GM12878 (cell line): Measurements from ENCODE around the gene HSBP1L1. TPM values are rescaled to one million over a fixed set of nuclear protein-coding genes. Genes with fewer than 3 reads are reported as not detected.
A peak's percentile ranks its signal among the peaks of the same experiment; 100 is the strongest.

Experiments used
- ATAC-seq: fragments of 200-7000 bp; cut with Tn5 transposase; 3 replicates; pipeline ENCODE4 v1.9.1; 2020; ENCODE audit warnings: mild to moderate bottlenecking, moderate library complexity
- BruUV-seq: library from RNA; stranded (reverse); fragments of 400-500 nt; replicated peaks from 2 replicates; lab custom pipeline; 2021; lab: Mats Ljungman, UMichigan
- CTCF ChIA-PET: fragments of 300-600 bp; sonication (Branson Sonifier 250); formaldehyde crosslinking; extraction: SDS; loops from one replicate; lab custom pipeline; 2021; ENCODE audit warnings: inconsistent platforms; lab: Yijun Ruan, JAX
- POLR2A ChIA-PET: fragments of 350-600 bp; formaldehyde crosslinking; extraction: SDS; loops from one replicate; lab custom pipeline; 2021; ENCODE audit warnings: inconsistent platforms; lab: Charles Lee
- RAD21 ChIA-PET: fragments of 300-600 bp; sonication (Branson Sonifier 250); formaldehyde crosslinking; loops from one replicate; lab custom pipeline; 2023; ENCODE audit warnings: antibody characterized with exemption; ENCODE audit not compliant: unreplicated experiment; lab: Charles Lee
- SMC1A ChIA-PET: fragments of 300-600 bp; sonication (Branson Sonifier 250); formaldehyde crosslinking; loops from one replicate; lab custom pipeline; 2023; ENCODE audit not compliant: unreplicated experiment, uncharacterized antibody; lab: Charles Lee
- DNase-seq: peaks from one replicate; pipeline ENCODE4 v3.0.0-alpha.2; 2011; ENCODE audit warnings: low read depth, low spot score
- FAIRE-seq: peaks from 3 replicates; lab custom pipeline; 2011; peaks lifted over from hg19 to GRCh38; lab: Jason Lieb, UNC
- H2AFZ ChIP-seq: 2 replicates; pipeline ENCODE4 v1.6.0; 2011; ENCODE audit warnings: low read depth, low read length, control low read depth; ENCODE audit not compliant: control insufficient read depth
- H3K27ac ChIP-seq: 2 replicates; pipeline ENCODE4 v1.5.1; 2011; ENCODE audit warnings: control low read depth; ENCODE audit not compliant: control insufficient read depth, insufficient read depth
- H3K27me3 ChIP-seq, 2 experiments: replicated peaks in 1 of 2; 2 replicates each; pipeline versions ENCODE4 v1.6.0 to v1.6.1; 2011; ENCODE audit warnings: low read length in 1 of 2; ENCODE audit not compliant: control insufficient read depth in 2 of 2, insufficient read depth in 2 of 2
- H3K36me3 ChIP-seq, 2 experiments: 2 replicates each; pipeline ENCODE4 v1.5.1; 2011; ENCODE audit warnings: low read length in 1 of 2; ENCODE audit not compliant: control insufficient read depth in 2 of 2, insufficient read depth in 2 of 2
- H3K4me1 ChIP-seq: 2 replicates; pipeline ENCODE4 v1.6.1; 2011; ENCODE audit warnings: mild to moderate bottlenecking, low read length, moderate library complexity, mixed read lengths; ENCODE audit not compliant: control insufficient read depth, insufficient read depth
- H3K4me2 ChIP-seq: 2 replicates; pipeline ENCODE4 v1.6.0; 2011; ENCODE audit warnings: control low read depth; ENCODE audit not compliant: control insufficient read depth, insufficient read depth
- H3K4me3 ChIP-seq: fragments of 200-600 bp; sonication (generic); 2 replicates; pipeline ENCODE4 v1.5.1; 2016
- H3K79me2 ChIP-seq: 2 replicates; pipeline ENCODE4 v1.6.0; 2011; ENCODE audit warnings: low read length; ENCODE audit not compliant: control insufficient read depth, insufficient read depth
- H3K9ac ChIP-seq: 2 replicates; pipeline ENCODE4 v1.8.0; 2011; ENCODE audit warnings: low read length, control low read depth, mixed read lengths; ENCODE audit not compliant: control insufficient read depth, insufficient read depth
- H3K9me3 ChIP-seq: replicated peaks from 3 replicates; pipeline ENCODE4 v1.5.1; 2011; ENCODE audit warnings: mild to moderate bottlenecking, low read length; ENCODE audit not compliant: control insufficient read depth, insufficient read depth
- H4K20me1 ChIP-seq: 2 replicates; pipeline ENCODE4 v1.6.0; 2011; ENCODE audit not compliant: control insufficient read depth, insufficient read depth
- BHLHE40 ChIP-seq, 2 experiments: fragments of 450-650 bp in 1 of 2; IDR thresholded peaks; 2 replicates each; pipeline ENCODE4 v1.6.1; 2011 to 2017; ENCODE audit warnings: low read depth in 2 of 2, borderline replicate concordance in 1 of 2, improper control_type of control experiment in 1 of 2, low read length in 1 of 2, mild to moderate bottlenecking in 1 of 2
- ETV6 ChIP-seq, 2 experiments: fragments of 450-650 bp in 1 of 2; IDR thresholded peaks in 1 of 2; conservative IDR thresholded peaks in 1 of 2; 2 replicates each; pipeline ENCODE4 v1.6.1; 2014; ENCODE audit warnings: antibody characterized with exemption in 1 of 2, borderline replicate concordance in 1 of 2, low read depth in 1 of 2, mild to moderate bottlenecking in 1 of 2, moderate library complexity in 1 of 2
- NR2C1 ChIP-seq: fragments of 450-650 bp; IDR thresholded peaks from 2 replicates; pipeline ENCODE4 v1.6.1; 2017; ENCODE audit warnings: antibody characterized with exemption, mild to moderate bottlenecking, moderate library complexity
- NR2F1 ChIP-seq: fragments of 450-650 bp; conservative IDR thresholded peaks from 2 replicates; pipeline ENCODE4 v1.6.1; 2017; ENCODE audit warnings: mild to moderate bottlenecking
- RFX5 ChIP-seq: IDR thresholded peaks from 2 replicates; pipeline ENCODE4 v1.6.1; 2011; ENCODE audit warnings: low read depth, low read length, improper control_type of control experiment
- WRNIP1 ChIP-seq: IDR thresholded peaks from 2 replicates; pipeline ENCODE4 v1.6.1; 2011; ENCODE audit warnings: low read depth, low read length, improper control_type of control experiment, borderline replicate concordance
- WGBS: methylation state at CpG from one replicate; pipeline ENCODE4 v1.1.6; 2016; ENCODE audit warnings: low lambda C conversion rate; ENCODE audit not compliant: insufficient replicate concordance, insufficient coverage; ENCODE audit errors: missing lambda C conversion rate; 5-methylcytosine and 5-hydroxymethylcytosine counted together
- in situ Hi-C: fragments of 300-500 bp; cut with MboI; formaldehyde crosslinking; loops from 9 replicates; pipeline ENCODE4 v1.14.3; 2018; ENCODE audit warnings: mixed read lengths
- intact Hi-C: fragments of 100-400 bp; cut with micrococcal nuclease; formaldehyde crosslinking; loops from one replicate; pipeline ENCODE4 v1.14.2; 2022; ENCODE audit not compliant: unreplicated experiment
- polyA plus RNA-seq, 11 experiments: library from polyadenylated mRNA; depleted of rRNA in 4 of 11; unstranded in 6 of 11; stranded (reverse) in 5 of 11; fragments of >200 nt; fragmentation: Nextera tagmentation in 4 of 11; fragmentation: Illumina TruSeq in 1 of 11; extraction: Ambion mirVana in 4 of 11; extraction: Trizol in 1 of 11; gene quantifications; 1 replicate in 1 of 11; 2 replicates in 10 of 11; pipeline versions ENCODE4 v1.2.1 to v1.2.3, GENCODE V29; 2011 to 2016; ENCODE audit warnings: inconsistent platforms in 2 of 11, missing spikeins in 2 of 11, low read depth in 1 of 11
- total RNA-seq, 4 experiments: library from RNA; depleted of rRNA in 3 of 4; stranded (reverse); fragments of >200 nt in 3 of 4; fragmentation: Illumina TruSeq in 1 of 4; extraction: Trizol in 1 of 4; gene quantifications; 2 replicates each; pipeline versions ENCODE4 v1.2.1 to v1.2.3, GENCODE V29; 2013 to 2021
- TF ChIP-seq, protein P1 (sequence below): fragments of 450-650 bp; IDR thresholded peaks from 2 replicates; pipeline ENCODE4 v1.6.1; 2017; ENCODE audit warnings: low read depth, mild to moderate bottlenecking, moderate library complexity
- TF ChIP-seq, protein P2 (sequence below): IDR thresholded peaks from 2 replicates; pipeline ENCODE4 v1.6.1; 2011; ENCODE audit warnings: mild to moderate bottlenecking, low read depth, low read length, moderate library complexity; ENCODE audit not compliant: insufficient replicate concordance

Gene HSBP1L1
- total and polyA plus RNA-seq, 10 of the 15 experiments (the other 5 are each of a cell fraction or from before 2014, with no cell fraction given) = 0.97 to 14.0 (median 6.9) TPM; not detected in 1

DNA sequence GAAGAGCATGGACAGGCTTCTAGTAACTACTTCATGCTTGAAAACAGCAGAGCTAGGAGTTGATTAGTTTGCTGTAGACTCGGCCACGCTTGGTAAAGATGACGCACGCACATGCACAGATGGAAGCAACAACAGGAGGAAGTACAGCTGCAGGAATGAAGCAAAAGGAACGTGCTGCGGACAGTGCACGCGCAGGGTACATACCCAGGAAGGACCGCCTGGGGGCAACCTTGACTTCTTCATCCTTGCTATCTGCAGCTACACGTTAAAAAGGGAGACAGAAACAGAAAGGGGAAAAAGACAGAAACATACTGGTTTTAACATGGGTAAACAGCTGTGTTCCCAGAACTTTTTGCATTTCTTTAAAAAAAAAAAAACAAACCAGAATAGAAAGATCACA lies 30.7 kb upstream of the HSBP1L1 start:
- WGBS = 95% methylated on average over 10 of the region's 10 CpGs
- intact Hi-C loops = no loop called here
- DNase-seq (no peak), ATAC-seq (no peak), FAIRE-seq (no peak)
- Histone ChIP-seq H4K20me1 (no peaks in the 10 kb centered on the region), H3K79me2 (no peaks in the 10 kb centered on the region; the same call in 1 of the 2 replicates), H3K27me3 (no peaks in the 10 kb centered on the region), H3K4me1 (no peaks in the 10 kb centered on the region), H3K4me2 (no peak overlapping the region), H2AFZ (no peak overlapping the region), H3K4me3 (no peak overlapping the region), H3K27ac (no peak overlapping the region), H3K36me3 (peaks cover 9 to 10% of the 10 kb centered on the region in 2 experiments; a peak in 3 of 4 replicates), H3K9ac (no peak overlapping the region)
- RAD21 ChIA-PET = no interaction called here
- in situ Hi-C loops = no loop called here
- no TSS peak for BruUV-seq
- SMC1A ChIA-PET = no interaction called here
- POLR2A ChIA-PET = no interaction called here
- TF ChIP-seq, protein P1, sequence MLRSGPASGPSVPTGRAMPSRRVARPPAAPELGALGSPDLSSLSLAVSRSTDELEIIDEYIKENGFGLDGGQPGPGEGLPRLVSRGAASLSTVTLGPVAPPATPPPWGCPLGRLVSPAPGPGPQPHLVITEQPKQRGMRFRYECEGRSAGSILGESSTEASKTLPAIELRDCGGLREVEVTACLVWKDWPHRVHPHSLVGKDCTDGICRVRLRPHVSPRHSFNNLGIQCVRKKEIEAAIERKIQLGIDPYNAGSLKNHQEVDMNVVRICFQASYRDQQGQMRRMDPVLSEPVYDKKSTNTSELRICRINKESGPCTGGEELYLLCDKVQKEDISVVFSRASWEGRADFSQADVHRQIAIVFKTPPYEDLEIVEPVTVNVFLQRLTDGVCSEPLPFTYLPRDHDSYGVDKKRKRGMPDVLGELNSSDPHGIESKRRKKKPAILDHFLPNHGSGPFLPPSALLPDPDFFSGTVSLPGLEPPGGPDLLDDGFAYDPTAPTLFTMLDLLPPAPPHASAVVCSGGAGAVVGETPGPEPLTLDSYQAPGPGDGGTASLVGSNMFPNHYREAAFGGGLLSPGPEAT = no peak
- TF ChIP-seq, all 136 proteins: peak for 0
- H3K9me3 ChIP-seq = peaks cover 21% of the 10 kb centered on the region
- CTCF ChIA-PET = no interaction called here

DNA sequence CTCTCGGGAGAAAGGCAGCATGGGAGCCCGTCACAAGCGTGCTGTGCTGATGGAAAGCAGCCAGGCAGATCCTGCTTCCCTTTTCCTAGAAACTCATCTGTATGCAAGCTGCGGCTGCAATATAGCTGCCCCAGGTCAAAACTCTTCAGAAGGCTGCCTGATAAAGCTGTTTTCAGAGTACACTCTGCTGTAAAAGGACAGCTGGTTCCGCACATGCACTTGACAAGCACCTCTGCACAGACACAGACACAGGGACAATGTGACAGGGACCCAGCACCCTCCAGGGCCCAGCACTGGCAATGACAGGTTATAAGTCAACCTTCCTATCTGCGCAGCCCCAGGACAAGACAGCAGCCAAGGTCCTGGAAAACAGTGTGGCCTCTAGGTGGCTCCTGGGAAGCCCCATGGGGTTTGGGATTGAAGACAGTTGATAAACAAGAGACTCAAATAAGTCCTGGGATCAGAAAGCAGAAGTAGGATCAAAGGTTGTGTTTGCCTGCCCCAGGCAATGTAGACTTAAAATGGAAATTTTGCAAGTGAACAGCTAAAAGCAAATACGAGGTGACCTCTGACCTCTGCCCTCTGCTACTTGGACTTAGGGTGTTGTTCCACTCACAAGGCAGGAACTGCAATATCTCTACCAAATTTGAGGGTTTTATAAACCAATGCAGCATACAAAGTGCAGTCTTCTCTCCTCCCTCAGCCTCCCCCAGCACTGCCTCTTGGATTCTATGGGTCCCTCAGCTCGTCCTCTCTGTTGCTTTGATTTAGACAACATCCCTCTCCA lies 29.9 kb upstream of the HSBP1L1 start:
- no peak for ATAC-seq
- Histone ChIP-seq H2AFZ (no peak overlapping the region), H3K79me2 (no peaks in the 10 kb centered on the region; the same call in 1 of the 2 replicates), H3K27me3 (no peaks in the 10 kb centered on the region), H3K27ac (no peak overlapping the region), H3K4me2 (no peak overlapping the region), H4K20me1 (no peaks in the 10 kb centered on the region), H3K9ac (no peak overlapping the region), H3K36me3 (peaks cover 3 to 5% of the 10 kb centered on the region in 2 experiments; a peak in 3 of 4 replicates), H3K4me1 (no peaks in the 10 kb centered on the region), H3K4me3 (no peak overlapping the region), H3K9me3 (peaks cover 14% of the 10 kb centered on the region)
- in situ Hi-C loops = no loop called here
- CTCF ChIA-PET = no interaction called here
- intact Hi-C loops = no loop called here
- RAD21 ChIA-PET = no interaction called here
- SMC1A ChIA-PET = no interaction called here
- no peak for FAIRE-seq
- POLR2A ChIA-PET = no interaction called here
- WGBS = 97% methylated on average over 8 of the region's 8 CpGs
- TF ChIP-seq NR2C1 = 0 out of 2 replicates have a peak, but pooled peaks have one; percentile 32
- no peak for TF ChIP-seq RFX5
- TF ChIP-seq, protein P2, sequence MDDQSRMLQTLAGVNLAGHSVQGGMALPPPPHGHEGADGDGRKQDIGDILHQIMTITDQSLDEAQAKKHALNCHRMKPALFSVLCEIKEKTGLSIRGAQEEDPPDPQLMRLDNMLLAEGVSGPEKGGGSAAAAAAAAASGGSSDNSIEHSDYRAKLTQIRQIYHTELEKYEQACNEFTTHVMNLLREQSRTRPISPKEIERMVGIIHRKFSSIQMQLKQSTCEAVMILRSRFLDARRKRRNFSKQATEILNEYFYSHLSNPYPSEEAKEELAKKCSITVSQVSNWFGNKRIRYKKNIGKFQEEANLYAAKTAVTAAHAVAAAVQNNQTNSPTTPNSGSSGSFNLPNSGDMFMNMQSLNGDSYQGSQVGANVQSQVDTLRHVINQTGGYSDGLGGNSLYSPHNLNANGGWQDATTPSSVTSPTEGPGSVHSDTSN = no peak
- 0 out of 2 replicates have a peak, but pooled peaks have one; percentile 12 for TF ChIP-seq NR2F1
- TF ChIP-seq BHLHE40 (IDR thresholded peaks at IDR 0.05; ENCODE audit: borderline replicate concordance in 1 of 2, low read depth in 2 of 2, low read length in 1 of 2) = no peak
- TF ChIP-seq WRNIP1 = no peak
- TF ChIP-seq ETV6 (conservative IDR thresholded peaks at IDR 0.05 in 1 of 2, IDR thresholded peaks at IDR 0.05 in 1 of 2; ENCODE audit: borderline replicate concordance in 1 of 2, low read depth in 1 of 2) = no peak
- no peak for DNase-seq
- no TSS peak for BruUV-seq
